D721Med (cell line): ENCODE results near the gene PSENEN.
"Not testable (repeated sequence)": the region's sequence is repeated elsewhere in the genome, so short reads cannot be mapped to it uniquely, and the experiment has no call there.

Source experiments
- DNase-seq: peaks from one replicate; pipeline ENCODE4 v3.0.0; 2011; ENCODE audit warnings: low spot score; ENCODE audit not compliant: insufficient read length
- FAIRE-seq: peaks from 2 replicates; lab custom pipeline; 2011; peaks lifted over from hg19 to GRCh38; lab: Jason Lieb, UNC
- TF ChIP-seq, protein P1 (sequence below): IDR thresholded peaks from 2 replicates; pipeline ENCODE4 v1.5.1; 2012; ENCODE audit warnings: mild to moderate bottlenecking, control low read depth; ENCODE audit not compliant: insufficient read depth; ENCODE audit errors: missing control alignments

The PSENEN gene

DNA sequence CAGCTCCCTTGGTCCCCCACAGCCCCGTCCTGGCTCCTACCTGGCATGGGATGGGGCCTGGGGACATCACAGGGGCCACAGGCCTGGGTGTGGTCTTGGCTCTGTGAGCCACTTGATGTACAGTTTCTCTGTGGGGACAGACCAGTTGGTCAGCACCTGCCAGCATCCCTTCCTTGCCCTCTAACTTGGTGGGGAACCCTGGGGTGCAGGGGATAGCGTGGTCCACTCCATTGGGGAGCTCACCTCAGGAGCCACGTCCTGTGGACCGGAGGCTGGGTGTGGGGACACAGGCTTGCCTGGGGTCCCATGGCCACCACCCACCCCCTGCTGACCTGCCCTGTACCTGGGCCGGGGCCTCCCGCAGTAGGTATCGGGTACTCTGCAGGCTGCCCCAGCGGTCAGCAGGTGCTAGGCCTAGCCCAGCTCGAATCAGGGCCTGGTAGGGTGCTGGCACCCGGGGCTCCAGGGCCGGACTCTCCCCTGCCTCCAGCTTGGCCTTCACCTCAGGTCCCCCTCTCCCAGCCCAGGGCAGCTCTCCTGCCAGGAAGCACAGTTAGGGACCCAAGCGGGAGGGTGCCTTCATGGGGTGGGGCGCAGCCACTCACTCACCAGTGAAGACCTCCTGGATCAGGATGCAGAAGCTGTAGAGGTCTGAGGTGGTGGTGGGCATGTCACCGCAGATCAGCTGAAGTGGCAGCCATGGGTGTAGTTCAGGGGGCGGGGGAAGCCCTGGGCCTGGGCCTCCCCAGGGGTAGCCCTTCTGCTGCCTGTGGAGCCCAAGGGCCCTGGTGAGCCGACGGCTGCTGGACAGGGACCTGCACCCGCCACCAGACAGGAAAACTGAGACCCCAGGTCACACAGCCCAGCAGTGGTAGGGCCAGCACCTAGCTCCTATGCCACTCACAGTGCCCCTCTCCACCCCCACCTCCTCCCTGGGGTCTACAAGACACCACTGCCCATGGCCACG, 44.8 kb downstream of the PSENEN start:
- FAIRE-seq (no peak), DNase-seq (no peak)
- TF ChIP-seq, protein P1, sequence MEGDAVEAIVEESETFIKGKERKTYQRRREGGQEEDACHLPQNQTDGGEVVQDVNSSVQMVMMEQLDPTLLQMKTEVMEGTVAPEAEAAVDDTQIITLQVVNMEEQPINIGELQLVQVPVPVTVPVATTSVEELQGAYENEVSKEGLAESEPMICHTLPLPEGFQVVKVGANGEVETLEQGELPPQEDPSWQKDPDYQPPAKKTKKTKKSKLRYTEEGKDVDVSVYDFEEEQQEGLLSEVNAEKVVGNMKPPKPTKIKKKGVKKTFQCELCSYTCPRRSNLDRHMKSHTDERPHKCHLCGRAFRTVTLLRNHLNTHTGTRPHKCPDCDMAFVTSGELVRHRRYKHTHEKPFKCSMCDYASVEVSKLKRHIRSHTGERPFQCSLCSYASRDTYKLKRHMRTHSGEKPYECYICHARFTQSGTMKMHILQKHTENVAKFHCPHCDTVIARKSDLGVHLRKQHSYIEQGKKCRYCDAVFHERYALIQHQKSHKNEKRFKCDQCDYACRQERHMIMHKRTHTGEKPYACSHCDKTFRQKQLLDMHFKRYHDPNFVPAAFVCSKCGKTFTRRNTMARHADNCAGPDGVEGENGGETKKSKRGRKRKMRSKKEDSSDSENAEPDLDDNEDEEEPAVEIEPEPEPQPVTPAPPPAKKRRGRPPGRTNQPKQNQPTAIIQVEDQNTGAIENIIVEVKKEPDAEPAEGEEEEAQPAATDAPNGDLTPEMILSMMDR: no peak

DNA sequence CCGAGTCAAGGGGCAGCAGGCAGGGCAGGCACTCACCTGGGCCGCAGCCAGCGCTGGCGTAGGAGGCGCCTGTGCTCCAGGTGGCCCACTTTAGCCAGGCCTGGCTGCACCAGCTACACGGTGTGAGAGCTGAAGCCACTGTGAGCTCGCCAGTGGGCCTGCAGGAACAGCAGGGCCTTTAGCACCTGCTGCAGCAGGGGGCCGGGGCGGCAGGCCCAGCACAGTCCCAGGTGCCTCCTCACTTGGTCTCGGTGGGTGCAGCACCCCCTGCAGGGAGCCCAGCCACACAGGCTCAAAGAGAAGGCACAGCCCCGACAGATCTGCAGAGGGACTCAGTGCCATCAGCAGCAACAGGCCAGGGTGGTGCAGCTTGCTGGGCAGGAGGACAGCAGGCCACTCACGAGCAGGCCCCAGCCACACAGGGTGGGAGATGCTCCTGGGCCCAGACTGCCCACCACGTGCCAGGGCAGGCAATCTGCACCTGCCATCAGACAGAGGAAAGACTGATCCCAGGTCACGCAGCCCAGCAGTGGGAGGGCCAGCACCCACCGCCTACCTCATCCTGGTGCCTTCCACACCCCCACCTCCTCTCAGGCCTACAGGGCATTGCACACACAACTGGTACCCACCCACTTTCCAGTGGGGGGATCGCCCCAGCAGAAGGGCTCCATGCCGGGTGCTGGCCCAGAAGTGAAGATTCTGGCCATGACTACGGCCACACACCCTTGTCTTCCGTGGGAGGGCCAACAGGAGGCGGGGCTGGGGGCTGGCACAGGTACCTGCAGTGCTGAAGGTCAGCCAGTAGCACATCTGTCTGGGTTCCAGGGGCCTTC, 45.7 kb downstream of the PSENEN start:
- no peak for FAIRE-seq
- no peak for DNase-seq

DNA sequence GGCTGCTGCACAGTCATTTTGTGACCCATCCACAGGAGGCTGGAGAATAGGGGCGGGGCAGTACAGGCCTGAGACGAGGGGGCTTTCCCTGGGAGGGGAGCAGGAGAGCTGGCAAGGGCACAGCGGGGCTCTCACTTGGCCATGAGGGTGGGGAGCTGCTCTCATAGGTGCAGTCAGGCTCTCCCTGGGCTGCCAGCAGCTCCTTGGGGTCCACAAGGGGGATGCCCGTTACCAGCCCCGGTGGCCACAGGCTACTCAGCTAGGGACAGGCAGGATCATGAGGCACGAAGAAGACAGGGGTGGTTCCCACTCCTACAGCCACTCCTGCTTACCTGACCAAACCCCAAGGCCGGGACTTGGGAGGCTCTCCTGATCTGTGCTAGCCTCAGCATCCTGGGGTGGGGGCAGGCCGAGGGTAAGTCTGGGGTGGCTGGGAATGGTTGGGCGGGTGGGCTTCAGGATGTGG, 46.4 kb downstream of the PSENEN start:
- TF ChIP-seq, protein P1: no peak
- no peak for FAIRE-seq
- no peak for DNase-seq

More for the DNA sequence above, 45.7 kb downstream of the PSENEN start:
- TF ChIP-seq, protein P1: peak; percentile 21

DNA sequence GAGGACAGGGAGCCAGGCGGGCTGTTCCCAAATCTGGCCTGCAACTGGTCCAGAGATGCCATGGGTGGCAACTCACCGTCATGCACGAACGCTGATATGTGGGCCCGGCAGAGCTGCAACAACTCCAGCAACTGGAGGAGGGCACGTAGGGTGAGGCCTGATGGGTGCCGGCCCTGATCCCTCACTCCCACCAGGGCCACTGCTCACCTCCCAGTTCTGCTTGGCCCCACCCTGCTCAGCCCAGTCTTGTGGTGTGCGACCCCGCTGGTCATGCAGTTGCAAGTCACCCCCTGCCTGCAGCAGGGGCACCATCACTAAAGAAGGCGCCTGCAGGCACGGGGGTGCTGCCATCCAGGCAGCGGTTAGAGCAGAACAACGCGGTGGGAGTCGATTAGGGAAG, 46.9 kb downstream of the PSENEN start:
- FAIRE-seq (no peak), DNase-seq (no peak)
- TF ChIP-seq, protein P1: no peak

DNA sequence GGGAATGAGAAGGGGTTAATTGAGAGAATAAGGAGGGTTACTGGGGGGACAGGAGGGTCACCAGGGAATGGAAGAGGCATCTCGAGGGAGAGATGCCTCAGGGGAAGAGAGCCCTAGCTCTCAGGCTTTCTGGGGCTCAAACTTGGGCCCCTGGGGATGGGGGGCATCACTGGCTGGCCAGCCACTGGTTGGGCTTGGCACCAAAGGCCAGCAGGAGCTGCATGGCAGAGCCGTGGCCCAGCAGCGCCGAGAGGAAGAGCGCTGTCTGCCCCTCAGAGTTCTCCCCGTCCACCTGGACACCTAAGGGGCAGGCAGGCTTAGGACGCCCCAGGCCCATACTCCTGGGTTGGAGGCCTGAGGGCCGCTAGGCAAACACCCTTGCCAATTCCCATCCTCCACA, 47.4 kb downstream of the PSENEN start:
- TF ChIP-seq, protein P1: no peak
- DNase-seq (no peak), FAIRE-seq (no peak)

DNA sequence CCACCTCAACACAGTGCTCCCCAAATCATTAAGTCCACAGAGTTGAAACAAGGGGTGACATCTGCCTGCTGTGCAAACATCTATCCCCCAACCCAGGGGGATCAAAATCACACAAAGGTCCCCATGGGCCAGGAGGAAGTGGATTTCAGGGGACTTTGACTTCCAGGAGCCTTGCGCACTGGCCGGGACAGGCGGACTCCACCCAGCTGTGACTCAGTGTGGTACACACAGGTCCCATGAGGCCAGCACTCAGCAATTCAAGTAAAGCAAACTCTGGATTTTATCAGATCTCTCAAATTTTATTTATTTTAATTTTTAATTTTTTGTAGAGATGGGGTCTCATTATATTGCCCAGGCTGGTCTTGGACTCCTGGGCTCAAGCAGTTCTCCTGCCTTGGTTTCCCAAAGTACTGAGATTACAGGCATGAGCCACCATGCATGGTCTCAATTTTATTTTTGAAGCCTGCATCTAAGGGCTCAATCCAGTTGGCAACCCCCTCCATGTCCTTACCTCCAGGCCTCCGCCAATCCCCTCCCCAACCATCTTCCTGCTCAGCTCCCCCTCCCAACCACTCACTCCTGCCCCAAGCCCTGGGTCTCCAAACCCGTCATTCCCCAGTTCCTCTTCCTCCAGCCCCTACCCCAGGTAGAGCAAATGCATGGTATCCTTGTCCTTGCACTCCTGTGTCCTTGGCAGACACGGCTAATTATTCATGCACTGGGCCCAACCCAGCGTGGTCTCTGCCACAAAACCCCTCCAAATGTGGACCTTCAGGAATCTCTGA, 48.1 kb downstream of the PSENEN start:
- DNase-seq (no peak), FAIRE-seq (no peak)
- TF ChIP-seq, protein P1: no peak

DNA sequence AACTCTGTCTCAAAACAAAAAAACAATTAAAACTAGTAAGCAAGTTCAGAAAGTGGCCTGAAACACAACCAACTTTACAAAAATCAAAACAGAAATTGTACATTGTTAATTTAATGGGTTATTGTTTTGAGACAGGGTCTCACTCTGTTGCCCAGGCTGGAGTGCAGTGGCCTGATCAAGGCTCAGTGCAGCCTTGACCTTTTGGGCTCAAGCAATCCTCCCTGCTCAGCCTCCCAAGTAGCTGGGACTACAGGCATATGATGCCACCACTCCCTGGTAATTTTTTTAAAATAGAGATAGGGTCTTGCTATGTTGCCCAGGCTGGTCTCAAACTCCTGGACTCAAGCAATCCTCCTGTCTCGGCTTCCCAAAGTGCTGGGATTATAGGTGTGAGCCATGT, 50.1 kb downstream of the PSENEN start:
- FAIRE-seq: not testable (repeated sequence)

More for the DNA sequence above, 50.1 kb downstream of the PSENEN start:
- DNase-seq: not testable (repeated sequence)
